HUES48 (cell line): ENCODE data around the gene ANKMY1.
"Not testable (repeated sequence)": the region's sequence is repeated elsewhere in the genome, so short reads cannot be mapped to it uniquely, and the experiment has no call there.

Experiments
- H3K27ac ChIP-seq: one replicate; pipeline ENCODE4 v1.7.0; 2013; ENCODE audit warnings: low read depth, low read length, inconsistent platforms
- H3K27me3 ChIP-seq: 2 replicates; pipeline ENCODE4 v1.6.1; 2013; ENCODE audit warnings: mild to moderate bottlenecking, low read length; ENCODE audit not compliant: control insufficient read depth, insufficient read depth
- H3K36me3 ChIP-seq: 2 replicates; pipeline ENCODE4 v1.6.1; 2013; ENCODE audit warnings: low read length; ENCODE audit not compliant: control insufficient read depth, insufficient read depth
- H3K4me1 ChIP-seq: 2 replicates; pipeline ENCODE4 v1.6.1; 2013; ENCODE audit warnings: mild to moderate bottlenecking, low read length; ENCODE audit not compliant: control insufficient read depth, insufficient read depth
- H3K4me3 ChIP-seq: 2 replicates; pipeline ENCODE4 v1.5.1; 2013; ENCODE audit warnings: mild to moderate bottlenecking, low read depth, low read length
- H3K9ac ChIP-seq: 2 replicates; pipeline ENCODE4 v1.6.1; 2013; ENCODE audit warnings: mild to moderate bottlenecking, low read depth, low read length, moderate library complexity
- H3K9me3 ChIP-seq: 2 replicates; pipeline ENCODE4 v1.6.1; 2013; ENCODE audit warnings: low read length; ENCODE audit not compliant: control insufficient read depth, insufficient read depth

The ANKMY1 gene

GRCh38 chr2:240503375-240503774 is 54.4 kb downstream of the ANKMY1 start:
- Histone ChIP-seq H3K4me1 (no peaks in the 10 kb centered on the region), H3K9ac (no peak overlapping the region), H3K27ac (no peak overlapping the region), H3K4me3 (no peak overlapping the region), H3K27me3 (no peaks in the 10 kb centered on the region), H3K9me3 (no peaks in the 10 kb centered on the region), H3K36me3 (no peaks in the 10 kb centered on the region)

DNA sequence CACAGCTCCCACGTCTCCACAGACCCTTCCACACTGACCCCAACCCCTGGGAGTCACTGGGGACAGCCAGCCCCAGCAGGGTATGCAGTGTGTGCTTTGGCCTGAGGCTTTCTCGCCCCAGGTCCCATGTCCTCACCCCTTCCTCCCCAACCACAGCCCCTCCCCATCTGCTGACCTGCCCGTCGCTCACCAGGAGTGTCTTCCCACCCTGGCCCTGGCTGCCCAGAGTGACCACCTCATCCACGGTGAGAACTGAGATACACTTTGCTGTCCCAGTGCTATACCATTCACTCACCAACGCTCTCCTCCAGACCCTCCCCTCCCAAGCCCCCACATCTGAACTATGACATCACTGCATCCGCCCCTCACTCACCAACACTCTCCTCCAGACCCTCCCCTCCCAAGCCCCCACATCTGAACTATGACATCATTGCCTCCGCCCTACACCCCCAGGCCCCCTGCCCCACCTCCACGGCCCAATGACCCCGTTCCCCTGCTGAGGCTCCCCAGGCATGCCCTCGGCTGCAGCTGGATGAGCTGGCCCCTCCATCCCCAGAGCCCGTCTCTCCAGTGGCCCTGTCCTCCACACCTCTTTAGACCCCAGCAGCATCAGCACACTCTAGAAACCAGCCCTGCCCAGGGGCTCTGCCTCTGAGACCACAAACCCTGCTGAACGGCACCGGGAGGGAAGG is 55.2 kb downstream of the ANKMY1 start:
- no peak overlapping the region for H3K9ac ChIP-seq
- H3K27me3 ChIP-seq: no peaks in the 10 kb centered on the region
- H3K9me3 ChIP-seq: no peaks in the 10 kb centered on the region
- H3K36me3 ChIP-seq: no peaks in the 10 kb centered on the region
- no peak overlapping the region for H3K27ac ChIP-seq
- H3K4me1 ChIP-seq: no peaks in the 10 kb centered on the region
- no peak overlapping the region for H3K4me3 ChIP-seq

- Histone ChIP-seq H3K27me3 (no peaks in the 10 kb centered on the region), H3K27ac (no peak overlapping the region), H3K9me3 (no peaks in the 10 kb centered on the region), H3K4me1 (no peaks in the 10 kb centered on the region), H3K4me3 (no peak overlapping the region), H3K36me3 (no peaks in the 10 kb centered on the region), H3K9ac (no peak overlapping the region)
These were observed 55.7 kb downstream of the ANKMY1 start for GRCh38 chr2:240502059-240502429.

DNA sequence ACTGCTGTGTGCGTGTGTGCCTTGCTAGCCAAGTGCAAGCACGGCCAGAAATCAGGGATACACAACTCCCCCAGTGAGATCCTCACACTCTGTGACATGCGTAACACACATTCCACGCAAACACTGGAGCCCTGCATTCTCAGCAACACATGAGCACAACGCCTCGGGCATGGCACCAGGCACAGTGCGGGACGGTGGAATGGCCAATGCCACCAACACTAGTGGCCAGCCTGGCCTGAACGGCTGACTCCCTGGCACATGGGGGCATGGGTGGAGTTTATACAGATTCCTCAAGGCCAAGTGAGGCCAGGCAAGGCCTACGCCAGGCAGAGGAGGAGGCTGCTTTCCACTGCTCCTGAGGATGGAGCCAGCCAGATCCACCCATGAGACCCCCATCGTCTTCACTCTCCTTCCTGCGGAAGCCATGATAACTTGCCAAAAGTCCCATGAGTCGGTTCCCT is 56.2 kb downstream of the ANKMY1 start:
- Histone ChIP-seq H3K4me3 (no peak overlapping the region), H3K9ac (no peak overlapping the region), H3K27ac (no peak overlapping the region), H3K36me3 (no peaks in the 10 kb centered on the region), H3K27me3 (no peaks in the 10 kb centered on the region), H3K4me1 (no peaks in the 10 kb centered on the region), H3K9me3 (peaks cover 3% of the 10 kb centered on the region; the same call in 1 of the 2 replicates)

DNA sequence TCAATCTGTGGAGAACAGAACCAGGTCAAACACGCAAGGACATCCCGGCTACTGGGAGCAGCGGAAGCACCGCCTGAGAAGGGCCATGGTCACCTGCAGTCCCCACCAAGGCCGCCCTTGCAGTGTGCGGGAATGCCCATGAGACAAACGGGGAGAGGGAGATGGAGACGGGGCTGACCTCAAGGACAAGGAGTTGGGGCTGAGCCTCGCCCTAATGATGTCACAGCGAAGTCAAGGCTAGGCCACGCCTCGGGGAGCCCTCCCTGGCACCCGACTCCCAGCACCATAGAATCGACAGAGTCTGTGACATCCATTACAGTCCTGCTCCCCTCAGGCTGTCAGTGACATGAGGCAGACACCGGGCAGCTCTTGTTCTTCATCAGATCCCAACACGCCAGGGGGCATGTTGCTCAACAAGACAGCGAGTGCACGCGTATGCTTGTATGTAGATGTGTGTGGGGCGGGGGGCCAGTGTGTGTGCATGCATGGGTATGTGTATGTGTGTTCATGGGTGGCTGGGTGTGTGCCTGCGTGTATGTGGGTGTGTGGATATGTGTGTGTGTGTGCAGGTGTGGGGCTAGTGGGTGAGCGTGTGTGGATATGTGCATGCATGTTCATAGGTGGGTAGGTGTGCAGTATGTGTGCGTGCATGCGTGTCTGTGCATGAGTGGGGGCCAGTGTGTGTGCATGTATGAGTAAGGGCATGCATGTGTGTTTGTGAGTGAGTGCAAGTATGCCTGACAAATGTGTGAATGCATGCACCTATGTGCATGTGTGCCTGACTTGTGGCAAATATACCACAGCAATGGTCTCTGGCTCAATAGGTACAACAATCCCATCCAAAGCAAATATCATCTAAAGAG is 57.0 kb downstream of the ANKMY1 start:
- H3K36me3 ChIP-seq: no peaks in the 10 kb centered on the region
- no peak overlapping the region for H3K9ac ChIP-seq
- H3K27me3 ChIP-seq: no peaks in the 10 kb centered on the region
- no peak overlapping the region for H3K4me3 ChIP-seq
- no peak overlapping the region for H3K27ac ChIP-seq
- no peaks in the 10 kb centered on the region for H3K4me1 ChIP-seq
- peaks cover 7% of the 10 kb centered on the region; the same call in 1 of the 2 replicates for H3K9me3 ChIP-seq

GRCh38 chr2:240499309-240500301 is 58.2 kb downstream of the ANKMY1 start:
- no peaks in the 10 kb centered on the region for H3K27me3 ChIP-seq
- no peak overlapping the region for H3K27ac ChIP-seq
- no peak overlapping the region for H3K4me3 ChIP-seq
- no peaks in the 10 kb centered on the region for H3K4me1 ChIP-seq
- H3K9me3 ChIP-seq: peaks cover 10% of the 10 kb centered on the region; the same call in 1 of the 2 replicates
- no peak overlapping the region for H3K9ac ChIP-seq
- no peaks in the 10 kb centered on the region for H3K36me3 ChIP-seq

DNA sequence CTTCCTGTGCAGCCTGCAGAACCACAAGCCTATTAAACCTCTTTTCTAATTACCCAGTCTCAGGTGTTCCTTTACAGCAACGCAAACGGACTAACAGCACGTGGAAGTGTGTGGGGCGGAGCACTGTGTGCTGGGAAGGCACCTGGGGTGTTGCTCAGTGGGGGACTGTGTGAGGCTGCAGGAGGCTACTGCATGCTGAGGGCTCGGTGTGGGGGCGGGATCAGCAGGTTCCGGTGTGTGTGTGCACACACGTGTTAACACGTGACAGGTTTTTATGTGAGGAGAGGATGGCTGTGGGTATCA is 58.9 kb downstream of the ANKMY1 start:
- H3K4me1 ChIP-seq: no peaks in the 10 kb centered on the region
- no peak overlapping the region for H3K4me3 ChIP-seq
- no peak overlapping the region for H3K27ac ChIP-seq
- no peaks in the 10 kb centered on the region for H3K36me3 ChIP-seq
- H3K27me3 ChIP-seq: no peaks in the 10 kb centered on the region
- H3K9me3 ChIP-seq: peaks cover 10% of the 10 kb centered on the region; the same call in 1 of the 2 replicates
- H3K9ac ChIP-seq: no peak overlapping the region

- no peaks in the 10 kb centered on the region for H3K36me3 ChIP-seq
- peaks cover 14% of the 10 kb centered on the region; the same call in 1 of the 2 replicates for H3K9me3 ChIP-seq
- H3K4me3 ChIP-seq: no peak overlapping the region
- no peak overlapping the region for H3K27ac ChIP-seq
- H3K27me3 ChIP-seq: no peaks in the 10 kb centered on the region
- no peak overlapping the region for H3K9ac ChIP-seq
- H3K4me1 ChIP-seq: no peaks in the 10 kb centered on the region
These were observed 59.4 kb downstream of the ANKMY1 start for GRCh38 chr2:240498171-240498957.

DNA sequence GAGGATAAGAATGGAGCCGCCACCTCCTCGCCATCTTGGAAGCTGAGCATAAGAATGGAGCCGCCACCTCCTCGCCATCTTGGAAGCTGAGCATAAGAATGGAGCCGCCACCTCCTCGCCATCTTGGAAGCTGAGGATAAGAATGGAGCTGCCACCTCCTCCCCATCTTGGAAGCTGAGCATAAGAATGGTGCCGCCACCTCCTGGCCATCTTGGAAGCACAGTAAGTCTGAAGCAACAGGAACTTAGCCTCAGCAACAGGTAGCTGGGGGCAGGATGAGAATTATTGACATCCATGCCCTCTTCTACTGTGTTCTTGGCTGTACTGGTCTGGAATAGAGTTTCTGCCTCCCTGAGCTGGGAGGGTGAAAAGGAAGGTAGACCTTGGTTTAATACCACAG is 60.7 kb downstream of the ANKMY1 start:
- H3K9me3 ChIP-seq: peaks cover 15% of the 10 kb centered on the region; the same call in 1 of the 2 replicates
- H3K4me3 ChIP-seq, H3K4me1 ChIP-seq, H3K36me3 ChIP-seq, H3K27ac ChIP-seq, H3K27me3 ChIP-seq, H3K9ac ChIP-seq: not testable (repeated sequence)

DNA sequence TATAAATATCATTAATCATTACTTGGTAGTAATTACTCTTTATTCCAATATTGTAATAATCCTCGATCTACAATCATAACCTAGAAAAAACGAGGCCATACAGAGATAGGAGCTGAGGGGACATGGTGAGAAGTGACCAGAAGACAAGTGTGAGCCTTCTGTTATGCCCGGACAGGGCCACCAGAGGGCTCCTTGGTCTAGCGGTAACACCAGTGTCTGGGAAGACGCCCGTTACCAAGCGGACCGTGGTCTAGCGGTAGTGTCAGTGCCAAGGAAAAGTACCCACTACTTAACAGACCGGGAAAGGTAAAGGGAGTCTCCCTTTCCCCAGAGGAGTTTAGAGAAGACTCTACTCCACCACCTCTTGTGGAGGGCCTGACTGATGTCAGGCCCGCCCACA is 62.8 kb downstream of the ANKMY1 start:
- H3K36me3 ChIP-seq, H3K9ac ChIP-seq: not testable (repeated sequence)
- H3K9me3 ChIP-seq: peaks cover 22% of the 10 kb centered on the region

More for the DNA sequence above, 62.8 kb downstream of the ANKMY1 start:
- not testable (repeated sequence) for H3K27me3 ChIP-seq, H3K27ac ChIP-seq, H3K4me3 ChIP-seq, H3K4me1 ChIP-seq
